HG02840 (cell line): ENCODE results near the gene RGS8.

Experiments used
- ATAC-seq: cut with Tn5 transposase; IDR thresholded peaks from one replicate; pipeline ENCODE4 v1.9.1; 2021; ENCODE audit warnings: mild to moderate bottlenecking, moderate library complexity, moderate number of reproducible peaks; ENCODE audit not compliant: unreplicated experiment, low FRiP score

RGS8 gene

GRCh38 chr1:182644886-182645285 lies 39.5 kb downstream of the RGS8 start:
- no peak for ATAC-seq

GRCh38 chr1:182643699-182644098 lies 40.7 kb downstream of the RGS8 start:
- no peak for ATAC-seq

DNA sequence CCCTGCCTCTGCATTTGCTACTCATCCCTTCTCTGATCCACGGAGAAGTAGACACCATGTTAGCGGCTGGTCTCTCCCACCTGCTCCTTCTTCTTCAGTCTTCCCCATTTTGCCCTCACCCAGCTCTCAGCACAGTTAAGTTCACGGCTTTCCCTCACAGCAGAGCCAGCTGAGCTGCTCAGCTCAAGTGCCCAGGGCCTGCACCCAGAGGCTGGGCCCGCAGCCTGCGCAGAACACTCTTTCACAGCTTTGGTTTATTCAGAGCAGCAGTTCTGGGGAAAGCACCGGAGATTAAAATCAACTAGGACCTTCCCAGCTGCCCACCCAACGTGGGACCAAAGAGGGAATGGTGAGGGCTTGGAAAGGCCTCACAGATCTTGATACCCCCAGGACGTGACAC lies 41.9 kb downstream of the RGS8 start:
- ATAC-seq: no peak

DNA sequence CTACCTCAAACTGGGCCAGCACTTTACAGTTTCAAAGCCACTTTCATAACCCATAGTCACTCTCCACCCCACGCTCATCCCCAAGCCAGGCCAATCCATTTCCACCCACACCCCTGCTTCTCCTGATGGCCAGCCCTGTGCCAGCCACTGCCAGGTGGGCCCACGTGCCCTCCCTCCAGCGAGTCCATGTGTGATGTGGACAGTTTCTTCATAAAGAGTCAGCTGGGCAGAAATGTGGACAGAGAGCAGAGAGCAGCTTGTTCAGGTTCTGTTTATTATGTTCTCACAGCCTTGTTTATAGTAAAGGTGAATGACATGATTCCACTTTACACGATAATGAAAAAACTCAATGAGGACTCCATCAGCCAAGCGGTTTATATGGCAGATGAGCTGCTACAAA lies 42.8 kb downstream of the RGS8 start:
- ATAC-seq: no peak

GRCh38 chr1:182639330-182639729 lies 45.1 kb downstream of the RGS8 start:
- ATAC-seq: no peak

DNA sequence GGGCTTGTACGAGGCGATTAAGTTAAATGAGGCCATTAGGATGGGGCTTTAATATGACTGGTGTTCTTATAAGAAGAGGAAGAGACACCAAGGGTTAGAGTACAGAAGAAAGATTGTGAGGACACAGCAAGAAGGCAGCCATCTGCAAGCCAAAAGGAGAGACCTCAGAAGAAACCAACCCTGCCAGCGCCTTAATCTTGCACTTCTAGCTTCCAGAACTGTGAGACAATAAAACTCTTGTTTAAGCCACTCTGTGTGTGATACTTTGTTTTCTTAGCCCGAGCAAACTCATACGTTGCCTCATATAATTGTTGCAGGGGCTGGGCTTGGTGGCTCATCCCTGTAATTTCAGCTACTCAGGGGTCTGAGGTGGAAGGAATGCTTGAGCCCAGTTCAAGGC lies 46.6 kb downstream of the RGS8 start:
- no peak for ATAC-seq

DNA sequence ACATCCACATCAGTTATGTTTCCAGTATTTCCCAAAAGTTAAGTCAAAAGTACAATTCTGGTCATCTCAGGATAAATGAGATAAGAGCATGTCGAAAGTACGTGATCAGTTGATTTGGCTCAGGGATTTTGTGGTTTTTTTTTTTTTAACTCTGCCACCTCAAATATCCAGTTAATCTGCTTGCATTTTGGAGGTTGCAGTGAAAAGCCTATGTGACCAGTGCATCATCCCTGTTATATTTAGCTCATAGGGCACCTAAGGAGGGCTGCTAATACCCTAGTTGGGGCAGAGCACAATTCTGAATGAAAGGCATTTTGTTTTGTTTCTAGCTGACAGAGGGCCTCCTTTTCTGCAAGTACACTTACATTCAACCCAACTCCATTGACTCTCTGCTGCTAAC lies 48.5 kb downstream of the RGS8 start:
- no peak for ATAC-seq
